ENCODE results near the gene SNX21.

SNX21 gene

DNA sequence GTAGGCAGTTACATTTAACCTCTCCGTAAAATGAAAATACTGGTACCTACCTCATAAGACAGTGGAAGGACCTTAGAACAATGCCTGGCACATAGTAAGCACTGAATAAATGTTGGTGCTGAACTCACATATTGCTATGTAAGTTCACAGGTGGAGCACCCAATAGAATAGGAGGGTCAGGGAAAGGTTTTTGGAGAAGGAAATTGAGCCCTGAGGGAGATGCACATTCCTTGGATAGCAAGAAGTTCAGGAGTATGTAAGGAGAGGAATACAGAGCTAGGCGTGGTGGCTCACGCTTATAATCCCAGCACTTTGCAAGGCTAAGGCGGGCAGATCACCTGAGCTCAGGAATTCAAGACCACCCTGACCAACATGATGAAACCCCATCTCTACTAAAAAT, 14.1 kb upstream of the SNX21 start:
- H3K4me3 ChIP-seq (ENCODE audit: low read depth in 1 of 2, low read length in 1 of 2), result no peak overlapping the region
- H3K4me1 ChIP-seq (ENCODE audit: control insufficient read depth in 1 of 2, insufficient read depth in 1 of 2, low read depth in 1 of 2, low read length in 1 of 2), result peaks cover 7 to 17% of the 10 kb centered on the region in 2 experiments
- H3K9me3 ChIP-seq, result no peaks in the 10 kb centered on the region
- peaks cover 23% of the 10 kb centered on the region for H3K36me3 ChIP-seq
- H3K27ac ChIP-seq, result no peak overlapping the region
- TF ChIP-seq, protein P1, sequence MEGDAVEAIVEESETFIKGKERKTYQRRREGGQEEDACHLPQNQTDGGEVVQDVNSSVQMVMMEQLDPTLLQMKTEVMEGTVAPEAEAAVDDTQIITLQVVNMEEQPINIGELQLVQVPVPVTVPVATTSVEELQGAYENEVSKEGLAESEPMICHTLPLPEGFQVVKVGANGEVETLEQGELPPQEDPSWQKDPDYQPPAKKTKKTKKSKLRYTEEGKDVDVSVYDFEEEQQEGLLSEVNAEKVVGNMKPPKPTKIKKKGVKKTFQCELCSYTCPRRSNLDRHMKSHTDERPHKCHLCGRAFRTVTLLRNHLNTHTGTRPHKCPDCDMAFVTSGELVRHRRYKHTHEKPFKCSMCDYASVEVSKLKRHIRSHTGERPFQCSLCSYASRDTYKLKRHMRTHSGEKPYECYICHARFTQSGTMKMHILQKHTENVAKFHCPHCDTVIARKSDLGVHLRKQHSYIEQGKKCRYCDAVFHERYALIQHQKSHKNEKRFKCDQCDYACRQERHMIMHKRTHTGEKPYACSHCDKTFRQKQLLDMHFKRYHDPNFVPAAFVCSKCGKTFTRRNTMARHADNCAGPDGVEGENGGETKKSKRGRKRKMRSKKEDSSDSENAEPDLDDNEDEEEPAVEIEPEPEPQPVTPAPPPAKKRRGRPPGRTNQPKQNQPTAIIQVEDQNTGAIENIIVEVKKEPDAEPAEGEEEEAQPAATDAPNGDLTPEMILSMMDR (IDR thresholded peaks at IDR 0.05), result no peak
- peaks cover 31% of the 10 kb centered on the region for H3K27me3 ChIP-seq

DNA sequence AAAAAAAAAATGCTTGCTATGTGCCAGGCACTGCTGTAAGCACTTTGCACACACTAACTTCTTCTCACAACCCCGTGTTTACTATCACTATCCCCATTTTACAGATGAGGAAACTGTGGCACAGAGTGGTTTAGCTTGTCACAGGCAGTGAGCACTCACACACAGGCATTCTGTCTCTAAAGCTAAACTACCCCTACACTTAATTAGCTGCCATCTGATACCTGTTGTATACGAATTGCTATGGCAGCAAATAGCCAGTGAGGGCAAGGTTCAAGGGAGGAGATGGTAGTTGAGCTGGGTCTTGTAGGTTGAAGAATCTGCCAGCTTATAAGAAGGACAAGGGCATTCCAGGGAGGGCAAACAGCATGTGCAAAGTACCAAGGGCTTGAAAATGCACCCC, 11.7 kb upstream of the SNX21 start:
- Histone ChIP-seq H3K27me3 (peaks cover 44% of the 10 kb centered on the region), H3K27ac (no peak overlapping the region), H3K9me3 (no peaks in the 10 kb centered on the region), H3K4me1 (ENCODE audit: control insufficient read depth in 1 of 2, insufficient read depth in 1 of 2, low read depth in 1 of 2, low read length in 1 of 2) (peaks cover 7 to 18% of the 10 kb centered on the region in 2 experiments), H3K4me3 (ENCODE audit: low read depth in 1 of 2, low read length in 1 of 2) (no peak overlapping the region), H3K36me3 (peaks cover 4% of the 10 kb centered on the region)
- TF ChIP-seq, protein P1 (IDR thresholded peaks at IDR 0.05), result no peak

DNA sequence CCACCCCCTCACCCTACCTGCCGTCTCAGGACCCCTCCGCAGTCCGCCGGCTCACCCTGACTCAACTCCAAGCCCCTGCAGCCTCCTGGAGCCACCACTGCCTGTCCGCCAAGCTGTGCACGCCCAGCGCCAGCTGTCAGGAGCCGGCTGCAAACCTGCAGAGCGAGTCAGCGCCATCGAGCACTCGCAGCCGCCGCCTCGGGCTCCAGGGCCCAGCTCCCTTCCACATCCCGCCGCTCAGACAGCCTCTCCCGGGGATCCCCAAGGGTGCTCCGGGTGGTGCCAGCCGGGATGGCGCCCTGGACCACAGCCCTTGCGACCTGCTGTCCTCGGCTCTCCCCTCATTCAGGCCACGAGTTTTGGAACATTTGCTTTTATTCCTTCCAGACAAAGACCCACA, 10.7 kb upstream of the SNX21 start:
- H3K27ac ChIP-seq, result no peak overlapping the region
- peaks cover 7 to 18% of the 10 kb centered on the region in 2 experiments for H3K4me1 ChIP-seq (ENCODE audit: control insufficient read depth in 1 of 2, insufficient read depth in 1 of 2, low read depth in 1 of 2, low read length in 1 of 2)
- H3K4me3 ChIP-seq (ENCODE audit: low read depth in 1 of 2, low read length in 1 of 2), result no peak overlapping the region

DNA sequence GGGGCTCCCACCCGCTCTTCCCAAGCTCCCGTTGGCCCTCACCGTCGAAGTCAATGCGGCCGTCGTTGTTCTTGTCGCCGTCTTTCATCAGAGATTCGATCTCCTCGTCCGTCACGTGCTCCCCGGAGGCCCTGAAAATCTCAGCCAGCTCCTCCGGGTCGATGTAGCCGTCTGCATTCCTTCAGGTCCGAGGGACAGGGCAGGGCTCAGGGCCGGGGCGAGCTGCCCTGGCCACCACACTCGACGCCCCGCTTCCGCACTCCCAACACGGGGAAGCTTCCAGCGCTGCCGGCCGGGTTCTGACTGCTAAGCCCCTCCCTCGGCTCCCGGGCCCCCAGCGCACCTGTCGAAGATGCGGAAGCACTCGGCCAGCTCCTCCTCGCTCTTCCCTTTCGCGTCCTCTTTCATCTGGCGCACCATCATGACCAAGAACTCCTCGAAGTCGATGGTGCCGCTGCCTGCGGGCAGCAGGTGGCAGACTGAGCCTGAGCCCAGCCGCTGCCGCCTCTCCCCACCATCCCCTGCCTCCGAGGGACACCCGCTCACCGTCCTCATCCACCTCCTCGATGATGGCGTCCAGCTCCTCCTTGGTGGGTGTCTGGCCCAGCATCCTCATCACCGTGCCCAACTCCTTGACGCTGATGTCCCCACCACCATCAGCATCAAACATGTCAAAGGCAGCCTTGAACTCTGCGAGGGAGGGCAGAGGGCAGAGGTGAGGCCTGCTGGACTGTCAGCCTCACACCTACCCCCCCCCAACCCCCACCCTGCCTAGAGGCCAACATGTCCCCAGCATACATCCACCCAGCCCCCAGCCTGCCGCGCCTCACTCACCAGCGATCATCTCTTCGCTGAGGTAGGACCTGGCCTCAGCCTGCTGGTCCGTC, 9.4 kb upstream of the SNX21 start:
- H3K4me3 ChIP-seq (ENCODE audit: low read depth in 1 of 2, low read length in 1 of 2), result peak overlapping the region; percentile 23 to 35
- H3K27ac ChIP-seq, result no peak overlapping the region
- H3K36me3 ChIP-seq, result no peaks in the 10 kb centered on the region
- TF ChIP-seq, protein P1 (IDR thresholded peaks at IDR 0.05), result no peak
- peaks cover 44% of the 10 kb centered on the region for H3K27me3 ChIP-seq
- no peaks in the 10 kb centered on the region for H3K9me3 ChIP-seq
- peaks cover 7 to 18% of the 10 kb centered on the region in 2 experiments for H3K4me1 ChIP-seq (ENCODE audit: control insufficient read depth in 1 of 2, insufficient read depth in 1 of 2, low read depth in 1 of 2, low read length in 1 of 2)

More for the DNA sequence above, 10.7 kb upstream of the SNX21 start:
- H3K27me3 ChIP-seq, result peaks cover 44% of the 10 kb centered on the region
- H3K9me3 ChIP-seq, result no peaks in the 10 kb centered on the region
- no peaks in the 10 kb centered on the region for H3K36me3 ChIP-seq
- TF ChIP-seq, protein P1 (IDR thresholded peaks at IDR 0.05), result no peak

DNA sequence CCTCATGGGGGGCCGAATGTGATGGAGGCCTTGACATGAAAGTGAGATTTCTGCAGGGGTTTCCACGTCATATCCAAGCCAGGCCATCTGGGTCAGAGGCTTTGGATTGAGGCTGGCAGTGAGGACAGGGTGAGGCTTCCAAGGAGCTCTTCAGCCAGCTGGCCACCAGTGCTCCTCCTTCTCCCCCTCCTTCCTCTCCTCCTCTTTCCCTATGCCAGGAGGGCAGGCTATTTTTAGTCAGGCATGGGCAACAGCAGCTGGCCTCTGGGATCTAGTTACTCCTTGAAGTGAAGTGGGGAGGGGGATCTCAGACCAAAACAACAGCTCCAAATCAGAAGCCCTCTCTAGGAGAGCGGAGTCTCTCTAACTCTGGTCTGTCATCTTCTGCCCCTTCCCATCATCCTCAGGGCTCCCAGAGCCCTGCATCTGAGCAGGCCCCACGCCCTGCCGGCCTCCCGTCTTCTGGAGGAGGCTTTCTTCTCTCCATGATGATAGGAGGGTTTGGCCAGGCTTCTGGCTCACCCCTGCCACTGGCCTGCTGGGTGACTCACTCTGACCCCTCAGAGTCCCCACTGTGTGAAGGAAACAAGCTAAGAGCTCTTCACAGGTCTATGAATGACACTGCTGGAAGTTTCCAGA, 7.1 kb upstream of the SNX21 start:
- Histone ChIP-seq H3K4me3 (ENCODE audit: low read depth in 1 of 2, low read length in 1 of 2) (no peak overlapping the region), H3K36me3 (no peaks in the 10 kb centered on the region), H3K27ac (no peak overlapping the region), H3K9me3 (no peaks in the 10 kb centered on the region), H3K4me1 (ENCODE audit: control insufficient read depth in 1 of 2, insufficient read depth in 1 of 2, low read depth in 1 of 2, low read length in 1 of 2) (peaks cover 7 to 20% of the 10 kb centered on the region in 2 experiments), H3K27me3 (peaks cover 42% of the 10 kb centered on the region)
- TF ChIP-seq, protein P1 (IDR thresholded peaks at IDR 0.05), result no peak

All from neutrophil (primary cell).